ENCODE measurements around the gene LEFTY1.
"Not testable (repeated sequence)": the region's sequence is repeated elsewhere in the genome, so short reads cannot be mapped to it uniquely, and the experiment has no call there.

LEFTY1 gene

DNA sequence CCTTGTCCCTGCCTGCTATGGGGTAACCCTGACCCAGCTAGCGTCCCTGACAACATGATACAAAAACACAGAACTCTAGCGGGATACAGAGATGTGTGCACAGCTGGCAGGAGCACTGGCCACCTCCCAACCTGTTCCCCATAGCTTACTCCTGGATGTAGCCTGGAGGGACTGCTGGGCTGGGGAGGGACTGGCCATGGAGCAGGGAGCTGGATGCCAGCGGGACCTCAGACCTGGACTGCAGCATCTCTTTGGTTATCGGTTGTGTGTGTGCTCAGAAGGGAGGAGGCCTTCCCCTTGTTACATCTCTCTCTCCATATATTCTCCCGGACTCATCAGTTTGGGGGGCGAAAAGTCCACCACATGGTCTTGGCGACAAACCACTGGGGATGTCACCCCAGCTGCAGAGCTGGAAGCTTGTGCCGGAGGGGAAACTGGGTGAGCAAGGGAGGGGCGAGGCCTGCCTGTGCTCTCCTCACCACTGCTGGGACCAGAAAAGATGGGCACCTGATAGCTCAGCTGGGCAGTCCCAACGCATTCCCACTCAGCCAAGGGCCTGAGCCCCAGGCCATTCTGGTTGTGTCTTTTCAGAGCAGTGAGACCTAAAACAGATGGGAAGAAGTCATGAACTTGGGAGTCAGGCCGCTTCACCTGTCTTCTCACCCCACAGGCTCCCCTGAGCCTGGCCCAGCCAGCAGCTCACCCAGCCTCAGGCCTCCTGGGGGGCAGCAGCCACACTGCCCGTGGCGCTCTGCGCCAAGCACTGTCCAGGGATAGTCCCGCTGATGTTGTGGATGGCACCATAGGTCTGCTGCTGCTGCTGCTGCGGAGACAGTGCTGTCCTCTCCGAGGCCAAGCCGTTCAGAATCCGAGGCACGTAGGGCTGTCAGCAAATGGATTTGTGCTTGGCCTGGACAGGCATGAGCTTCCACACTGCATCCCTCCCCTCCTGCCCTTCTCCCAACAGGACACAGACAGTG, 42.3 kb downstream of the LEFTY1 start:
- DNase-seq, result no peak

DNA sequence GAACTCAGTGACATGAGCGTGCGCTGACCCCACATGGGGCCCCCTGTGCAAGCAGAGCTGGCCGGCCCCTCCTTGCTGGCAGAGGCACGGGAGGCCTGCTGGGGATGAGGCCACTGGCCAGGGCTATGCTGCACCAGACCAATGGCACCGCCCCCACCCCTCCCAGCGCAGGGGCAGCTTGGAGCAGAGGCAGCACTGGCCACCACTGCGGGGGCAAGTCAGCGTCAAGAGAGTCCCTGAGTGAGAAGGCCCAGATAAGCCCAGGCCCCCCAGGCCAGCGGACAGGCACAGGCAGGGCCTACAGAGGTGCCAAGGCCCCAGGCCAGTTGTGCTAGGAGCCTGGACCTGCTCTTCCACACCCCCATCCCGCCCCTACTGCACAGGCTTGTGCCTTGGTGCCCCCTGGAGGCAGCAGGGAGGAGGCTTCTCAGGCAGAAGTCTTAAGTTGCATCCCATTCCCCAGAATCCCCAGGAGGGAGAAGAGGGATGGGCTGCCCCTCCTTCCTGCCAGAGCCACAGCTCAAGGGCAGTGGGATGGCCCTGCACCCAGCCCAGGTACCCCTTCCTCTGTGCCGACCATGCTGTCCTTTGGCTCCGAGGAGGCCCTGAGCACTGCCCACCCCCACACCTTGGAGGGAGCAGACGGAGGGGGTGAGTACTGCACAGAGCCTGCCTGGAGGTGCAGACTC, 43.2 kb downstream of the LEFTY1 start:
- DNase-seq, result peak; percentile 46

DNA sequence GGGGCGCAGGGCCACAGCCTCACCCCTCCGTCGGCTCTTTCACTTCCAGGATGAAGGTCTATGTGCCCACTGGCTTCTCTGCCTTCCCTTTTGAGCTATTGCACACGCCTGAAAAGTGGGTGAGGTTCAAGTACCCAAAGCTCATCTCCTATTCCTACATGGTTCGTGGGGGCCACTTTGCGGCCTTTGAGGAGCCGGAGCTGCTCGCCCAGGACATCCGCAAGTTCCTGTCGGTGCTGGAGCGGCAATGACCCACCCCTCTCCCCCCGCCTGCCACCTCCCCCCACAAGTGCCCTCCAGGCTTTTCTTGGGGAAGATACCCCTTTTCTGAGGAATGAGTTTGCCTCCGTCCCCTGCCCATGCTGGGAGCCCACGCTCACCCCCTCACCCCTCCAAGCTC, 43.8 kb downstream of the LEFTY1 start:
- DNase-seq, result no peak

DNA sequence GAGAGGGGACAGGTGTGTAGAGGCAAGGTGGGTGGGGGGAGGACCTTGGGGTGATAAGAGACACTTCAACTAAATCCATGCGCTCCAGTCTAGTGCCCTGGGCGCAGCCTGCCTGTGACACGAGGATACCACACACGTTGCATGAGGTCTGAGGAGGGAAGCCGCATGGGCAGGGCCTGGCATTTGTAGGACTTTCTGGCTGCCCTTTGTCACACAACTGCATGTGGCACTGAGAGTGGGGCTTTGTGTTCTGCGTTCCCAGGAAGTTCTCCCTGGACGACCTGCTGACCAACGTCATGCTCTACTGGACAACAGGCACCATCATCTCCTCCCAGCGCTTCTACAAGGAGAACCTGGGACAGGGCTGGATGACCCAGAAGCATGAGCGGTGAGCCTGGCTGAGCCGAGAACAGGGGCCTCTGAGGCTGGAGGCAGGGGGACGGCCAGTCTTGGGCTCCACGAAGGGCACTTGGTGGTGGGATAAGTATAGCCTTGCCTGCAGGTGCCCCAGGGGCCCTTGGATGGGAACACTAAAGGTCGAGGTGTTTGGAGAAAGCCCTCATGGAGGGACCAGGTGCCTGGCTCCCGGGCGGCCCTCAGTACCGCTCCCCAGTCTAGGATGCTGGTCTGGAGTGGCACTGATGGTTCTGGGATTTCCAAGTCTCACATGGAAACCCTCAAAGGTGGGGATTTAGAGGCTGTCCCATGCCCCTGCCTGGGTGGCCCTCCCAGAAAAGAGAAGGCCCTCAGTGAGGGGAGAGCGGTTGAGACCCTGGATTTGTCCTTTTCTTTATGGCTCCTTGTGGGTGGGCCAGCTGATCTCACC, 44.5 kb downstream of the LEFTY1 start:
- no peak for DNase-seq

DNA sequence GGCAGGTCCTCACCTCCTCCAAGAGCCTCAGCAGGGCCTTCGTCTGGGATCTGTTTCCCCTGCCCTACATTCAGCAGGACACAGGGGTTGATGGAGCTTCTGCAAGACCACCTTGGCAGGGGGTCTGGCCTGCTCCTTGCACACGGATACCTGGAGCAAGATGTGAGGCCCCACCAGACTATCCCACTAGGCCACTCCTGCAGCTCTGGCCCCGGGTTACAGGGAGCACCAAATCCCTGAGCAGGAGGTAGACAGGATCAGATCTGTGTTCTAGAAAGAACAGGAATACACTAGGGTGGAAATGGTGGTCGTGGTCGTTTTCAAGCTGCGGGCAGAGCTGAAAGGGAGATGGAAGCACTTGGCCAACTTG, 45.5 kb downstream of the LEFTY1 start:
- DNase-seq, result no peak

DNA sequence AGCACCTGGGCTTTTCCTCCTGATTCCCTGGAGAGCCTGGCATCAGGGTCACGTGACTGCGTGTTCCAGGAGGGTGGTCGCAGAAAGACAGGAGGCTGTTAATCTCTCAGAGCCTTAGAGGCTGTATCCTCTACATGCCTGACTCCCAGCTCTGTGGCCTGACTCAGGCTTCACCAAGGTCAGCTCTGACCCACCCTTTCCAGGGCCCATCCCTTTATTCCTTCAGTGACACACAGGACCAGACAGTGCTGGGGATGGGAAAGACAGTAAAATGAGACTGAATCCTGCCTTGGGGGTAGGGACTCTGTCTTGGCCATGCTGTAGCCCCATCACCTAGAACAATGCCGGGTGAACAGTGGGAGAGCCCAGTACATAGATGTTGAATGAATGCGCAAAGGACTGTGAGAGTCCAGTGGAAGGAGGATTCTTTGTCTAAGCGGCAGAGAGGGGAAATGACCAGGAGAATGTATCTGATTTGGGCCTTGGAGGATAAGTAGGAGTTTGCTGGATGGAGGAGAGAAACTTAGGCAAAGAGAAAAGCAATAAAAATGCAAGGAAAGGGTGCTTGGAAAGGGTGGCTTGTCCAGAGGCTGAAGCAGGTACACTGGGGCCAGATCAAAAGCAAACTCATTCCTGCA, 46.0 kb downstream of the LEFTY1 start:
- no peak for DNase-seq

DNA sequence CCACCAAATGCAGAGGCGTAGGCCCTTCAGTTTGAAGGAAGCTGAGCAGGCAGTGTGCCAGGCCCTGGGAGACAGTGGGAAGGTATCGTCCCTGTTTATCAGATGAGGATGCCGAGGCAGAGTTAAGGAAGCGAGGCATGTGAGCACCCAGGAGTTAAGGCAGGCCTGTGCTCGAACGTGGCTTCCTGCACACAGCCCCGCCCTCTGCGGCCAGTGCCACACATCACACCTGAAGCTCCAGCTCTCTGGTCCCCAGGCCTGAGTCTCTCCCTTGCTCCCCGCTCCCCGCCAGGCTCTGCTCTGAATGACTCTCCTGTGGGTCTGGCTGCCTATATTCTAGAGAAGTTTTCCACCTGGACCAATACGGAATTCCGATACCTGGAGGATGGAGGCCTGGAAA, 46.9 kb downstream of the LEFTY1 start:
- DNase-seq, result no peak

DNA sequence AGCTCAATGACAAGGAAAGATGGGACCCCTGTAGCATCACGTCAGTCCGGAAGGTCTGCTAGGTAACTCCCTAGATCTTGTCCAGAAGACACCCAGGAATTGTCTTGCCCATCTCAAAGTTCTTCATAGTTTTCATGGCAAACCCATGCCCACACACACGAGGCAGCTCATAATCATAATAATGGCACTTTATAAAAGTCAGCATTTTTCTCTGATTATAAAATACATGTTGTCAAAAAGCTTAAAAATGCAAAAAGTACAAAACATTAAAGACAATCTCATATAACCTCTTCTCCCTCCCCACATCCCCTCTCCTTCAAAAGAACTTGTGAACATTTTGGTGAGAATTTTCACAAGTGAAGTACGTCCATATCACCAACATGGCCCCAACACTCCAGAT, 48.2 kb downstream of the LEFTY1 start:
- DNase-seq, result no peak

DNA sequence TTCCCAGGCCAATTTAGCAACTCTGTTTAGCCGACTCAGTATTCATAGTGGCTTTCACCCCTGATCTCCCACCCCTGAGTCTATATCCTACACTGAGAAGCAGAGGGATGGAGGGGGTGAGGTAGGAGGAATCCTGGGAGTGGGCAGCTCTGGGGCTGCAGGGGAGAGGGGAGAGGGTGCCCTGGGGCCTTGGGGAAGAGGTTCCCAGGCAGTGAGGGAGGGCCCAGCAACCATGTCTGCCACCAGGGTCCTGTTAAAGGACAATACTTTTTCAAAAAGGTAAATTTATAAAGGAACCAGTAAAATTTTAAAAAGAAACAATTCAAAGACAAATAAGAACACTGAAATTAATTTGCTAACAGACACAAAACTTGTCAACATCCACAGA, 48.7 kb downstream of the LEFTY1 start:
- DNase-seq, result no peak

DNA sequence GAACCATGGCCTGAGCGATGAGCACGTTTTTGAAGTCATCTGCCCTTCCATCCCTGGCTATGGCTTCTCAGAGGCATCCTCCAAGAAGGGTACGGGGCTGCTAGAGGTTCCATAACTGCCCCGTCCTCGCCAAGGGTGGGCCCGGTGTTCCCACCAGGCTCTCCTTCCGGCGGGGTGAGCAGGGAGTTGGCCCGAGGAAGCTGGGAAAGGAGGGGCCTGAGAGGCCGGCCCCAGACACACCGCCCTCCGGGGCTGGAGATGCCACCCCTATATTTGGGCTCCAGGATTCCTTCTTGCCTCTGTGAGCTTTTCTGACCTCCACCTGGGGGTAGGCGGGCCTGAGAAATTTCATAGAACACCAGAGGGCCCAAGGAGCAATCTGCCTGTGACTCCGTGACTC, 50.2 kb downstream of the LEFTY1 start:
- no peak for DNase-seq

DNA sequence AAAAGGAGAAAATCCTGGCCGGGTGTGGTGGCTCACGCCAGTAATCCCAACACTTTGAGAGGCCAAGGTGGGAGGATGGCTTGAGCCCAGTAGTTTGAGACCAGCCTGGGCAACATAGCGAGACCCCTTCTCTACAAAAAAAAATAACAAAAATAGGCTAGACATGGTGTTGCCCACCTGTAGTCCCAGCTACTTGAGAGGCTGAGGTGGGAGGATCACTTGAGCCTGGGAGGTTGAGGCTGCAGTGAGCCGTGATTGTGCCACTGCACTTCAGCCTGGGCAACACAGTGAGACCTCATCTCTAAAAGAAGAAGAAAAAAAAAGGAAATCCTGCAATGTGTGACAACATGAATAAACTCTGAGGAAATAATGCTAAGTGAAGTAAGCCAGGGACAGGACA, 52.6 kb downstream of the LEFTY1 start:
- not testable (repeated sequence) for DNase-seq

Measured in NCI-H1694 (cell line).